ENCODE results near the gene SPTBN1. TPM values are rescaled to one million over a fixed set of nuclear protein-coding genes. Genes with fewer than 3 reads are reported as not detected.

The SPTBN1 gene
- total RNA-seq, 1 experiment from 2014 or later = 141 TPM

- DNase-seq (ENCODE audit: low spot score) = no peak
Observed at GRCh38 chr2:54589038-54589339, 132.9 kb downstream of the SPTBN1 start.

GRCh38 chr2:54589340-54590215, 133.5 kb downstream of the SPTBN1 start:
- DNase-seq (ENCODE audit: low spot score) = peak; percentile 57

GRCh38 chr2:54590216-54591120, 134.3 kb downstream of the SPTBN1 start:
- no peak for DNase-seq (ENCODE audit: low spot score)

- no peak for DNase-seq (ENCODE audit: low spot score)
Observed at GRCh38 chr2:54591551-54591950, 135.4 kb downstream of the SPTBN1 start.

- DNase-seq (ENCODE audit: low spot score) = no peak
Observed at GRCh38 chr2:54593249-54593648, 137.1 kb downstream of the SPTBN1 start.

- no peak for DNase-seq (ENCODE audit: low spot score)
Observed at GRCh38 chr2:54594048-54594447, 137.9 kb downstream of the SPTBN1 start.

- no peak for DNase-seq (ENCODE audit: low spot score)
Observed at GRCh38 chr2:54595161-54595803, 139.2 kb downstream of the SPTBN1 start.

- no peak for DNase-seq (ENCODE audit: low spot score)
Observed at GRCh38 chr2:54595999-54596902, 140.1 kb downstream of the SPTBN1 start.

- no peak for DNase-seq (ENCODE audit: low spot score)
Observed at GRCh38 chr2:54597153-54597848, 141.2 kb downstream of the SPTBN1 start.

- DNase-seq (ENCODE audit: low spot score) = no peak
Observed at GRCh38 chr2:54598347-54599325, 142.5 kb downstream of the SPTBN1 start.

- DNase-seq (ENCODE audit: low spot score) = no peak
Observed at GRCh38 chr2:54599326-54599710, 143.2 kb downstream of the SPTBN1 start.

- no peak for DNase-seq (ENCODE audit: low spot score)
Observed at GRCh38 chr2:54599914-54600313, 143.8 kb downstream of the SPTBN1 start.

- no peak for DNase-seq (ENCODE audit: low spot score)
Observed at GRCh38 chr2:54601339-54601738, 145.2 kb downstream of the SPTBN1 start.

- no peak for DNase-seq (ENCODE audit: low spot score)
Observed at GRCh38 chr2:54602736-54603322, 146.7 kb downstream of the SPTBN1 start.

GRCh38 chr2:54603357-54603756, 147.2 kb downstream of the SPTBN1 start:
- no peak for DNase-seq (ENCODE audit: low spot score)

GRCh38 chr2:54603796-54604195, 147.7 kb downstream of the SPTBN1 start:
- DNase-seq (ENCODE audit: low spot score) = no peak

GRCh38 chr2:54604871-54605270, 148.7 kb downstream of the SPTBN1 start:
- DNase-seq (ENCODE audit: low spot score) = no peak

GRCh38 chr2:54605836-54606235, 149.7 kb downstream of the SPTBN1 start:
- DNase-seq (ENCODE audit: low spot score) = no peak
